Activated CD8-positive, alpha-beta memory T cell treated with anti-CD3 and anti-CD28 coated beads for 48 hours (primary cell): ENCODE data around the gene RPS4Y2.

ENCODE experiments used
- DNase-seq, 3 experiments: peaks; one replicate each; pipeline ENCODE4 v3.0.0-alpha.2; 2020; ENCODE audit warnings: low read depth in 2 of 3, low spot score in 2 of 3

Gene RPS4Y2

GRCh38 chrY:20755808-20756207 is at the start of gene RPS4Y2:
TSS of gene RPS4Y2 (plus strand) at chrY:20756108. CDS start at chrY:20756164, 56 bp downstream.
- DNase-seq = no peak

GRCh38 chrY:20714391-20714790 is 41.5 kb upstream of the RPS4Y2 start:
- DNase-seq = peak in 1 of 3 experiments; percentile 1

- DNase-seq = no peak
These were observed 29.6 kb upstream of the RPS4Y2 start for GRCh38 chrY:20726184-20726907.

- no peak for DNase-seq
These were observed 20.7 kb upstream of the RPS4Y2 start for GRCh38 chrY:20735200-20735599.

GRCh38 chrY:20739806-20740205 is 16.1 kb upstream of the RPS4Y2 start:
- no peak for DNase-seq

GRCh38 chrY:20740609-20741008 is 15.3 kb upstream of the RPS4Y2 start:
- DNase-seq = no peak

- DNase-seq = no peak
These were observed 10.8 kb upstream of the RPS4Y2 start for GRCh38 chrY:20745060-20745459.

- no peak for DNase-seq
These were observed 9.0 kb upstream of the RPS4Y2 start for GRCh38 chrY:20746919-20747318.

GRCh38 chrY:20763869-20764268 is 8.0 kb downstream of the RPS4Y2 start:
- no peak for DNase-seq

GRCh38 chrY:20765117-20765516 is 9.2 kb downstream of the RPS4Y2 start:
- no peak for DNase-seq

- DNase-seq = no peak
These were observed 14.8 kb downstream of the RPS4Y2 start for GRCh38 chrY:20770755-20771154.

- no peak for DNase-seq
These were observed 20.2 kb downstream of the RPS4Y2 start for GRCh38 chrY:20776104-20776503.

- no peak for DNase-seq
These were observed 24.3 kb downstream of the RPS4Y2 start for GRCh38 chrY:20780104-20780654.

GRCh38 chrY:20780776-20781175 is 24.9 kb downstream of the RPS4Y2 start:
- DNase-seq = no peak

GRCh38 chrY:20781408-20781807 is 25.5 kb downstream of the RPS4Y2 start:
- DNase-seq = no peak

- DNase-seq = no peak
These were observed 29.1 kb downstream of the RPS4Y2 start for GRCh38 chrY:20784965-20785364.

GRCh38 chrY:20787076-20787475 is 31.2 kb downstream of the RPS4Y2 start:
- DNase-seq = no peak

- DNase-seq = no peak
These were observed 42.6 kb downstream of the RPS4Y2 start for GRCh38 chrY:20798351-20799049.

GRCh38 chrY:20802659-20803058 is 46.8 kb downstream of the RPS4Y2 start:
- DNase-seq = no peak

GRCh38 chrY:20806243-20806642 is 50.3 kb downstream of the RPS4Y2 start:
- no peak for DNase-seq

- no peak for DNase-seq
These were observed 57.6 kb downstream of the RPS4Y2 start for GRCh38 chrY:20813459-20813858.

GRCh38 chrY:20814794-20815193 is 58.9 kb downstream of the RPS4Y2 start:
- no peak for DNase-seq
